HepG2 (cell line): ENCODE data around the gene ZNF652.

ENCODE experiments used
- CTCF ChIP-seq: sonication (generic); formaldehyde crosslinking; IDR thresholded peaks from 2 replicates; pipeline ENCODE4 v1.5.0; 2020; ENCODE audit warnings: mild to moderate bottlenecking, missing genetic modification reagents, moderate library complexity
- EZH2 ChIP-seq: conservative IDR thresholded peaks from 2 replicates; pipeline ENCODE4 v1.6.1; 2012; ENCODE audit warnings: mild to moderate bottlenecking, low read depth, low read length, moderate library complexity
- IRF2 ChIP-seq: IDR thresholded peaks from 2 replicates; pipeline ENCODE4 v1.6.1; 2018; ENCODE audit warnings: missing genetic modification reagents, missing compliant biosample characterization
- NFE2L1 ChIP-seq: sonication (generic); formaldehyde crosslinking; IDR thresholded peaks from 2 replicates; pipeline ENCODE4 v1.4.0; 2020; ENCODE audit warnings: missing genetic modification reagents, mild to moderate bottlenecking, borderline replicate concordance
- ONECUT2 ChIP-seq: sonication (generic); formaldehyde crosslinking; IDR thresholded peaks from 2 replicates; pipeline ENCODE4 v1.4.0; 2020; ENCODE audit warnings: missing genetic modification reagents
- POLR2A ChIP-seq, 2 experiments: IDR thresholded peaks; 2 replicates each; pipeline ENCODE4 v1.6.1; 2011; ENCODE audit warnings: low read depth in 2 of 2, low read length in 2 of 2, mild to moderate bottlenecking in 1 of 2, moderate library complexity in 1 of 2; ENCODE audit not compliant: insufficient read depth in 1 of 2
- SOX6 ChIP-seq, 2 experiments: fragments of 450-650 bp in 1 of 2; sonication (generic) in 1 of 2; formaldehyde crosslinking in 1 of 2; IDR thresholded peaks; 2 replicates each; pipeline versions ENCODE4 v1.4.0 to v1.6.1; 2017 to 2020; ENCODE audit warnings: antibody characterized with exemption in 1 of 2, mild to moderate bottlenecking in 1 of 2, missing genetic modification reagents in 1 of 2
- ZFP36 ChIP-seq: fragments of 150-350 bp; IDR thresholded peaks from 2 replicates; pipeline ENCODE4 v1.6.1; 2018; ENCODE audit warnings: borderline replicate concordance, low read length, low read depth; ENCODE audit not compliant: partially characterized antibody
- ZNF639 ChIP-seq: conservative IDR thresholded peaks from 2 replicates; pipeline ENCODE4 v1.6.1; 2018; ENCODE audit warnings: missing genetic modification reagents

GRCh38 chr17:49280061-49280460 lies 82.0 kb downstream of the ZNF652 start:
- TF ChIP-seq EZH2 = no peak
- no peak for TF ChIP-seq CTCF (CRISPR knock-in tag)
- no peak for TF ChIP-seq POLR2A (IDR thresholded peaks at IDR 0.05; ENCODE audit: insufficient read depth in 1 of 2, low read depth in 2 of 2, low read length in 2 of 2)
- no peak for TF ChIP-seq SOX6 (IDR thresholded peaks at IDR 0.05)
- no peak for TF ChIP-seq SOX6 (CRISPR knock-in tag; IDR thresholded peaks at IDR 0.05)
- TF ChIP-seq IRF2 (CRISPR knock-in tag) = no peak
- TF ChIP-seq ZFP36 = no peak
- TF ChIP-seq ONECUT2 (CRISPR knock-in tag) = no peak
- TF ChIP-seq ZNF639 (CRISPR knock-in tag) = no peak
- no peak for TF ChIP-seq NFE2L1
